ENCODE results near the gene SLCO3A1.
"Not testable (repeated sequence)": the region's sequence is repeated elsewhere in the genome, so short reads cannot be mapped to it uniquely, and the experiment has no call there.

SLCO3A1 gene

DNA sequence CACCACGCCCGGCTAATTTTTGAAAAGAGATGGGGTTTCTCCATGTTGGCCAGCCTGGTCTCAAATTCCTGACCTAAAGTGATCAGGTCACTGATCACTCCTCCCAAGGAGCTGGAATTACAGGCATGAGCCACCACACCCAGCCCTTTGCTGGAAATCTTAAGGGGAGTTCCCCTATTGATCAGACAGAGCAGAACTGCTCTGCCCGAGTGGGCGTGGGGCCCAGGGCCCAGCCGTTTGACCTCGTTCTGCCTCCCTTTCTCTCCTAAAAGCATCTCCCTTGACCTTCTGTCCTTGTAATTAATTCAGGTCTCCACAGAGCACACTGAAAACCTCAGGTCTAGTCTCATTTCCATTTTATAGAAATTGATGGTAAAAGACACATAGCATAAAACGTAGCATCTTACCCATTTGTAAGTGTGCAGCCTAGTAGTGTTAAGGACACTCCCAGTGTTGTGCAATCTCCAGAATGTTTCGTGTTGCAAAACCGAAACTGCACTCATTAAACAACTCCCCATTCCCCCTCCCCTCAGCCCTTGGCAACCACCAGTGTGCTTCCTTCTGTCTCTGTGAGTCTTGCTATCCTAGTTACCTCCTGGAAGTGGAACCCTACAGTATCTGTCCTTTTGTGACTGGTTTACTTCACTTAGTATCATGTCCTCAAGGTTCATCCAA is 89.3 kb downstream of the SLCO3A1 start:
- peak; percentile 49 for DNase-seq

DNA sequence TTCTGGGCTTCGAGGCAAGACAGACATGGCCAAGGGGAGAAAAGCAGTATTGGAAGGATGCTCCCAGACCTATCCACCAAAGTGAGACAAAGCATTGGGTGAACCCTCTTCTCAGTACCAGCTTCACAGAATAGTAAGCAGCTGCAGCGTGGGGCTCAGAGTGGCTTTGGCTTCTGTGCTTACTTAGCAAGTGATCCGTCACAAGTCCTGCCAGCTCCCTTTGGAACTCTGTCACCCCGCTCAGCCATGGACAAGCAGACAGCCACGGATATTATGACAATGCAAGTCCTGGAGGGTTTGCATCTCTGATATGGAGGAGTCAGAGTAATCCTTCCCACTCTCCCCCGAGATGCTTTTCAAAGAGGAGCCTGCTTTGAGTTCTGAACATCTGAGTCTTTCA is 90.8 kb downstream of the SLCO3A1 start:
- DNase-seq = no peak

DNA sequence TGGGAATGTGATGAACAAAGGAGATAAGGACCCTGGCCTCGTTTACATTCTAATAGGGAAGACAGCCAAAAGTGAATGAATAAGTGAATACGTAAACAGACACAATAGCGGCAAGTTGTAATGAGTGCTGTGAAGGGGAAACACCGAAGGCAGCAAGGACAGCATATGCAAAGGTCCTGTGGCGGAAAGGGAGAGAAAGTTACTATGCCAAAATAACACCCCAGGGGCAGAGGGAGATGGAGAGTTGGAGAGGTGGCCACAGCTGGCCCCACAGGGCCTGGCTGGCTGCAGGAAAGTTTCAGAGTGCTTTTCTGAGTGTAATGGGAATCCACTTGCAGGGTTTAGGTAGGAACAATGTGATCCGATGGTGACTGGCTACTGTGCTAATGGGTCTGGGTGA is 91.9 kb downstream of the SLCO3A1 start:
- DNase-seq = no peak

DNA sequence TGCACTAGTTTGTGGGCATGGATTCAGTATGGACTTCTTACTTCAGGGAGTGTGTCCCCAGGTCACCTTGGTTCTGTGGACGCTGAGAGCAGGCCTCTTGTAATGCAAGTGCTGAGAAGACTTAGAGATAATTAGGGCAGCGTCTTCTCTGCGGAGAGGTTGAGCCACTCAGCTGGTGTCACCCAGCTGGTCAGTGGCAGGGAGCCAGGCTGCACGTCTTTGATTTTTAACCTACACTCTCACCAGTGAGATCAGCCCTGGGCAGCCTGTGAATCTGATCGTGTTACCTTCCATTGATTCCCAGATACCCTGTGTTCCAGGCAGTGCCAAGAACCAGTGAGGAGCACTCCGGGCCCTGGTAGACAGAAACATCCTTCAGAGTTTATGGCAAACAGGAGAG is 92.6 kb downstream of the SLCO3A1 start:
- DNase-seq = no peak

DNA sequence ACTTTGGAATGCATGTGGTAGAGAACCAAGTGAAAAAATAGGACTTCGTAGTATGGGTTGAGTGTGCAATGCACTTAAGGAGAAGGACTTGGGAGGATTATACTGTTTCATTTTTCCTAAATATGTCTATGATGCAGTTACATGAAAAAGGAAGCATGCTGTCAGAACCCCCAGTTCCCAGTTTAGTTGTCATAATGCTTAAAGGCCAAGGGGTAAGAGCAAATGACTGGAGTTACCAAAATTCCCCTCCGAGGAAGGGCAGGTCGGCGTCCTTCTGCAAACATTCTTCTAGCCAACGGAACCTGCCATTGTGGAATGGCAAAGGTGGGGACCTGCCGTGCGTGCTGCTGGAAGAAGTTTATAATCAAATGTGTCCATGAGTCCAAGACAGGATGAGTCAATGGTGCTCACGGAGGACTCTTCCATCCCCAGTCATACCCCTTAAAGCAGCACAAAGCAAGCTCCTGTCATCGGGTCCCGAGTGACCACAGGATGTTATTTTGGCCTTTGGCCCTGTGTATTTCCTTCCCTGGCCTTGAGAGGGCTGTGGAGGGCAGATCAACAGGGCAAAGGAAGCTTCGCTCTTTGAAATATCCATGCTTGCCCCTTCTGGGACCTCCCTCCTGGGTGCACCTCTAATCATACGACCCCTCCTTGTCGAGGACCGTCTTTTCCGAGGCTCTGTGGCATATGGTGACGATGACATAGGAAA is 93.2 kb downstream of the SLCO3A1 start:
- no peak for DNase-seq

DNA sequence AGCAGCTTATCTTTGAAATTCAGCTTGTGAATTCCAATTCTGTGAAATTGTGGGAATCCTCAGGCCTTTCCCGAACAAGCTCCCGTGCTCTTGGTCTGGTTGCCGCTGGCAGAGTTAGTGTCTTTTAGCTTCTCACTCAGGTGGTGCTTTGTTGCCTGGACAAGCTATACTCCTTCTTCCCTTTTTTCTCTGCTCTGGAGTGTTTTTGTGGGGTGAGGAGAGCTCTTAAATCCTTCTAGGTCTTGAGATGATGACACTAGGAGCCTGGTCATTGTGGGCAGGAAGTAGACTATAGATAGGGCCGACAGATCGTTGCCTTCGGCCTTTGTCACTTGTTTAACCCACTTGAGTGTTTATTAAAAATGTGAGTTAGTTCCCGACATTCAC is 93.8 kb downstream of the SLCO3A1 start:
- DNase-seq = no peak

DNA sequence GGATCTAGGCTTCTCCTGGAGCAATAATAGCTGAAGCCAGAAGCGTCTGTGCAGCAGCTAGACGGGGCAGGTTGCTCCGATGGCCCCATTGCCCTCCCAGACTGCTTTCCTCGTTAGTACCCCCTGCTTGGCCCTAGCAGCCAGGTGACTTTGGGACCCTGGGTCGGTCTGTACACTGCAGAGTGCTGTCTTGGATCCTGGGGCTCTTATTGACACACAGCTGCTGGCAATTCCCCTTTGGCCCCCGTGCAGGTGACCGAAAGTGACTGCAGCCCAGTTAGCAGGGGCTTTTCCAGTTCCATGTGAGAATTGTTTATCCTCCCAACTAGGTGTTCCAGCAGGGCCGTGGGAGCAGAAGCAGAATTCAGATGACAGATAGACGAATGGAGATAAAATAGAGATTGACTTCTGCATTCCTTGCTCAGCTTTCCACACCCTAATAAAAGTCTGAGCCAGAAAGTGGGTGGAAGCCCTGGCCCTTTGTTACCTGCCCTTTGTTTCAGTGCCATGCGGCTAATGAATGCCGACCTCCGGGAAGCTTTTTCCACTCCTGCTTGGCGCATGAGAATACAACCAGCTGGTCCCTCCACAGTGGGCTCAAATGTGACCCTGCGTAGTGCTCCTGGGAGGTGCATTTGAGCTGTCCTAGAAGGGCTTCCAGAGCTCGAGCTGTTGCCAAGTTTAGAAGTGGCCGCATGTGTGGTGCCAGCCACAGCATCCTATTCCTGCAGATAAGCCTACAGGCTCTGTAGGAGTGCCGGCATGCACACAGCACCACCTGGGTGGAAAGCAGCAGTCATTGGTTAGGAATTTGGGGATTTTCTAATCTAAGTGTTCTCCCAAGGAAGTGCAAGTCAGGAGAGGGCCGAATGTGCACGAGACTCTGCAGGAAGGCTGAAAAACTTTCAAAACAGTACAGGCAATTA is 94.4 kb downstream of the SLCO3A1 start:
- no peak for DNase-seq

DNA sequence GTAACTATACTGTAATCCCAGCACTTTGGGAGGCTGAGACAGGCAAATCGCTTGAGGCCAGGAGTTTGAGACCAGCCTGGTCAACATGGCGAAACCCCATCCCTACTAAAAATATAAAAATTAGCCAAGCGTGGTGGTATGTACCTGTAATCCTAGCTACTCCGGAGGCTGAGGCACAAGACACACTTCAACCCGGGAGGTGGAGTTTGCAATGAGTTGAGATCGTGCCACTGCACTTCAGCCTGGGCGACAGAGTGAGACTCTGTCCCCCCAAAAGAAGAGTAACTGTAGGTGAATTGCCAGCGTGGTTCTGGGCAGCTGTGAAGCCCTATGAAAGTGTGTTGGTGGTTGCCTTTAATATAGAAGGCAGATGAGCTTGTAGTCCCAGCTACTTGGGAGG is 95.9 kb downstream of the SLCO3A1 start:
- no peak for DNase-seq

DNA sequence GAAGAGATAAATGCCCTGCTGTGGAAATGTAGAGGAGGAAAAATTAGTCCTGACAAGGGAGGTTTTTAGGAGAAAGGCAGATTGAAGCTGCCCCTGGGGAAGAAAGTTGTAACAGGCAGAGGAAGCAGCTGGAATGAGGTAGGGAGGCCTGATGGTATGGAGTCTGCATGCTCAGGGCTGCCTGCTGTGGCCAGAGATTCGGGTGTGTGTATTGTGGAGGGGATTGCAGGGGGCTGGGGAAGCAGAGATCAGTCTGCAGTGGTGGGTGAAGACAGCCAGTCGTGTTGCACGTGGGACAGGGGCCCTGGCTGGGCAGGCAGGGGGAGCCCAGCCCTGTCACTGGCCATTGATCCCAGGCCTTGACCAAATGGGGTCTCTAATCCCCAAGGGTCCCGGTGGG is 96.5 kb downstream of the SLCO3A1 start:
- DNase-seq = no peak

DNA sequence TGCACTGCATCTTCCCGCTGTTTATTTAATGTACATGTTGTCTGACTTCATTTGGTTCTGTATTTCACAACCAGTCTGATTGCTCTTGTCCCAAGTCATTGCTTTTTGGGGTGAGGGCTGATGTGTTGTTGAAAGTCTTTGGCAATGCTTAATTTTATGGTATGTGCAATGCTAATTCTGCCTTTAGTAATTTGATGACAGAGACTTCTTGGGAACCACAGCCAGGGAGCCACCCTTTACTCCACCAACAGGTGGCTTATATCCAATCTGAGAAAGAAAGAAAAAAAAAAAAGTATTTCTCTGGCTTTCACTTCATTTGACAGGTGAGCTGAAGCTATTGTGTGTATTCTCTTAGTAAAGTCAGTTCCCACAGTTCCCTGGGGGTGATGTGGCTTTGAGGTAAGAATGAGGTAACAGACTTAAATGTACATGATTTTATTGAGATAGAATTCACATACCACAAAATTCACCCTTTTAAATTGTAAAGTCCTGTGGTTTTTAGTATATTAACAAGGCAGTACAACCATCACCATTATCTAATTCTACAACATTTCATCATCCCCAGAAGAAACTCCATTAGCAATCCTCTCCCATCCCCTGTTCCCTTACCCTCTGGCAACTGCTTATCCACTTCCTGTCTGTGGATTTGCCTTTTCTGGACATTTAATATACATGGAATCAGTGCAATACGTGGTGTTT is 97.3 kb downstream of the SLCO3A1 start:
- no peak for DNase-seq

DNA sequence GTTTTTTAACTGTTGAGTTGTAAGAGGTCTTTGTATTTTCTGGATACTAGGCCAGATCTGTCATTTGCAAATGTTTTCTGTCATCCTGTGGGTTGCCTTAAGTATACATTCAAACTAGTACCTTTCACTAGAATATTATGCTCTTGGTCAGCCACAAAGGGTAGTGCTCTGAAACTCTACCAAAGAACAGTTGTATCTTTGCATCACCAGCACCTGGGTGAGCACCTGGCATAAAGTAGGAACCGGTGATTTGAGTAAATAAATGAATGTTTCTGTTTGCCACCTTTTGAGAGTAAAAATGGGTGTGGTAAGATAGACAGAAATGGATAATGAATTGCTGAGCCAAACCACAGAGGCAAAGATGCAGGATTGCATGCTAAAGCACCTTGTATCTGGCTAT is 98.7 kb downstream of the SLCO3A1 start:
- DNase-seq = no peak

DNA sequence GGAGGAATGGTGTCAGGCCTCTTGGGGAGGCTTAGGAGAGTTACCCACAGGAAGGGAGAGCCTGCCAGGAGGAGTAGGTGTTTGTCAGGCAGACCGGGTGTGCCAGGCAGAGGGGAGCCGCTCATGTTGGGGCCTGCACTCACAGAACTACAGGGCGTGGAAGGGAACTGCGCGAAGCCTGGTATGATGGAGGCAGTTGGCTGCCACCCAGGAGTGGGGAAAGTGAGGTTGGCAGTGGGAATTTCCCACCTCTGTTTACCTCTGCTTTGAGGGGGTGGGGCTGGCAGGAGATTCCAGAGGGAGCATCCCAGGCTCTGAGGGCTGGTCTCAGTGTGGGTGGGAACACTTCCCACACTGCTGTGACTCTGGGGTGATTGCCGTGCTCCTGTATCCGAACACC is 99.9 kb downstream of the SLCO3A1 start:
- no peak for DNase-seq

DNA sequence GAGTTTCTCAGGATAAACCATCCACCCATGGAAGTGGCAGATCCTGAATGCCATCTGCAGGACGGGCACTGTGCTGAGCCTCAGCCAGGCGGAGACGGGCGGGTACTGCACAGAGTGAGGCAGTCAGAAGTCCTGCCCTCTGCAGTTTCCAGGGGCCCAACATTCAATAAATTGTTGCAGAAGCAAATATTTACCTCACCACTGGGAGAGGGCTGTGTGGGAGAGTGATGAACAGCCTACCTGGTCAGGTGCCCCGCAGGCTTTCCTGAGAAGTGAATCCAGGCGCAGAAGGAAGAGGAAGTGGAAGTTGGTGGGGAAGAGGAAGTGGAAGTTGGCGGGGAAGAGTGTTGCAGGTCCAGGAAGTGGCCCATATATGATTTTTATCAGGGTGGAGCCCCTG is 100.8 kb downstream of the SLCO3A1 start:
- DNase-seq = no peak

DNA sequence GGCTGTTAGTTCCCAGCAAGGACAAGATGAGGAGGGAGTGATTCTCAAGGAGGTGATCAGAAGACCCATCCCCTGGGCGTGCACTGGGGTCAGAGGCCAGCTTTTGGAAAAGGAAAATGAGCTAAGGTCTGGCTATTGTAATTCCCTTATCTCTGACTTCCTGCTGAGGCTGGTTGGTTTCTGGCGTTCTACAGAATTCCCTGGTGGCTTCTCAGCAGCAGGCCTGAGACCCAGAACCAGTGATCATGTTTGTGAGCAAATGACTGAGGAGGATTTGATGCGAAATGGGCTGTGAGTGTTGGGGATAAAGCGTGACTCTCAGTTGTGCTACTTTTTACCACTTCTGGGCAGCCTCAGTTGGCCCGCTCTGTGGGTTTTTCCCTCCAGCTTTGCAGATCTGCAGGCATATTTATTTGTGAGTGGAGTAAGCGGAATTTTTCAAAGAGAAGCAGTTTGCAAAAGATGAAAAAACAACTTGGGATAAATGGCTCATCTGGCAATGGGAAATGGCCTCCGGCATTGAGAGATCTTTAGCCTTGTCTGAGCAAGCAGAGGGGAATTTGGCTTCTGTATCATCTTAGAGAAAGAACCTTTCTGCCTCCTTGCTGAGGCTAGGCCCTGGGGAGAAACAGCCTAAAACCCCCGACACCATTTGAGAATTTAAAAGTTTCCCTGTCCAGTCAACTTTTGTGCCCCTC is 102.7 kb downstream of the SLCO3A1 start:
- DNase-seq = no peak

DNA sequence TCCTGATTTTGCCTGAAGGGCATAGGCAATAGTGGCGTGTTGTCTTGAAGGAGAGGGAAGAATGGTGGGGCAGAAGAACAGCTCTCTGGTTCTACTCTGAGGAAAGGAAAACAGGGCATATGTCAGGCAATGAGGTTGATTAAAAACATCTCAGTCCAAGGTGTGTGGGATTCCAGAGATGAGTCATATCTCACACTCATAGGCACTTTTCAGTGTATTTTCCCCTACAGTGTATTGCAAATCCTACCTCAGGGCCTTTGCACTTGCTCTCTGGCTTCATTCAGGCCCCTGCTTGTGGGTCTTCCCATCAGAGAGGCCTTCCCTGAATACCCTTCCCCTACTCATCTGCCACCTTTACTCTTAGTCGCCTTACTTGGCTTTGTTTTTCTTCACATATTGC is 107.8 kb downstream of the SLCO3A1 start:
- no peak for DNase-seq

DNA sequence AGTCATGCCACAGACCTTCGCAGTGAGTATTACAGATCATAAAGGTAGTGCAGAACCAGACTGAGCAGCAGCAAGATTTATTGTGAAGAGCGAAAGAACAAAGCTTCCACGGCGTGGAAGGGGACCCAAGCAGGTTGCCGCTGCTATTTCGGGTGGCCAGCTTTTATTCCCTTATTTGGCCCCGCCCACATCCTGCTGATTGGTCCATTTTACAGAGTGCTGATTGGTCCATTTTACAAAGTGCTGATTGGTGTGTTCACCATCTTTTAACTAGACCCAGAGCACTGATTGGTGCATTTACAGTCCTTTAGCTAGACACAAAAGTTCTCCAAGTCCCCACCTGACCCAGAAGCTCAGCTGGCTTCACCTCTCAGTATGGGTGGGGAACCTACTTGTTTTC is 110.2 kb downstream of the SLCO3A1 start:
- not testable (repeated sequence) for DNase-seq

DNA sequence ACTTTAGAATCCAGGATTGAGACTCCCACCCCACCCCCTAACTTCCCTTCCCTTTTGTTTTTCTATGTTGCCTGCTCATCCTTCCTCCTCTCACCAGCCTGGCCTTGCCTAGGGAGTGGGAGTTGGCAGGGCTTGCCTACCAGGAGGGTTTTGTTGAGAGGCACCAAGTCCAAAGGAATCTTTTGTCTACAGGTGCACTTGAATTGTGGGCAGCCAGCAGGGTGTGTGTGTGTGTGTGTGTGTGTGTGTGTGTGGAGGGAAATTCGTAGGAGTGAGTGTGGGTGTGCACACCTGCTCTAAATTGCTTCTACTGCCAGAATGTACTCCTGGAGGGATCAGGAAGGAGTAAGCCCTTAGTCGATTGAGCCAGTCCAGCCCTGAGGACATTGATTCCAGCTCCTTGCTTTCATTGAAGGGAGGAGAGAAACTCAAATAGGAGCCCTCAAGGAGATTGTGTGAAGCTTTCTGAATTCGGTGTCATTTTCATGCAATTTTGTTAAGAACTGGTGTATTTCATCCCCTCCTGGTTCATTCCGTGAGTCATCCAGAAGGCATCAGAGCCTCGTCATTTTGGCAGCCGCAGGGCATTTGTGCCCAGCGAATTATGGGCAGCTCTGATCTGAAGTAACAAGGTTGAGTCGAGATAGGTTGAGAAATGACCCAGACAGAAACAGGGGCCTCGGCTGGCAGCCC is 112.1 kb downstream of the SLCO3A1 start:
- DNase-seq = no peak

DNA sequence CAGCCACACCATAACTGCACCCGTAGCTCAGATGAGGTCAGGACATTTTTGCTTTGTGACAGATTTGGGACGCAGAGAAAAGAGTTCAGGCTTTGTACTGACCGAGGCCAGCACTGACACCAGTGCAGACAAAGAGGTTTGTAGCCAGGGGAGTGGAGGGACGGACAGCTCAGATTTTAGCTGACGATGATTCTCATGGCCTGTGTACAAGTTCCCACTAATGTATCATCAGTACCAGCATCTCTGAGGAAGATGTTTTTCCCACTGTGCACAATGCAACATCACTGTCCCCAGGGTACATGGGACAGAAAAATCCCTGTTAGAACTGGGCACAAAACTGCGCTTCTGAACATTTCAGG is 112.7 kb downstream of the SLCO3A1 start:
- DNase-seq = no peak

DNA sequence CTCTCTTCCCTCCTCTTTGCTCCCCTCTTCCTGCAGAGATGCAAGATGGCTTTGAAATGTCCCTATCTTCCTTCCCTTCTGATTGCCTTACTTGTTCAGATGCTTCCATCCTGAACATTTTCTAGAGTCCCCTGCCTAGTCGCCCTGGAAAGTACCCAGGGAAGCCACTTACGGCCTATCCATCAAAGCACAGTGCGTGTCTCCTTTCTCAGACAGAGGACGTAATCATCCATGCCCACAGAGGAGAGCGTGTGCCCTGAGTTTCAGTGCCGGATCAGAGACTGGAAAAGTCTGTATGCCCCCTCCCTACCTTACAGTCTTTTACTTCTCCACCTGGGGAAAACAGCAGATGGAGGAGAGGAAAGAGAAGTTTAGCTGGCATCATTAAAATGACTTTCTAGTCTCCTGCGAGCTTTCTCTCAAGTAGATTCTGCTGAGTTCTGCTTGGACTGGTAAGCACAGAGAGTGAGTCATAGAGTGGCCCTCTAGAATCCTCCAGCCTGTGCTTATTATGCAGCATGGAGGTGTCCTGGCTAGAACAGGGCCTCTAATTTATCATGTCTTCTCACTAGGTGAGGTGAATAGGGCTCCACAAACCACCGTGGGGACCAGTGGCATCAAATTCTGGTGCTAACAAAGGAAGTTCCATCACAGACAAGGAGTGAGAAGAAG is 114.6 kb downstream of the SLCO3A1 start:
- no peak for DNase-seq

DNA sequence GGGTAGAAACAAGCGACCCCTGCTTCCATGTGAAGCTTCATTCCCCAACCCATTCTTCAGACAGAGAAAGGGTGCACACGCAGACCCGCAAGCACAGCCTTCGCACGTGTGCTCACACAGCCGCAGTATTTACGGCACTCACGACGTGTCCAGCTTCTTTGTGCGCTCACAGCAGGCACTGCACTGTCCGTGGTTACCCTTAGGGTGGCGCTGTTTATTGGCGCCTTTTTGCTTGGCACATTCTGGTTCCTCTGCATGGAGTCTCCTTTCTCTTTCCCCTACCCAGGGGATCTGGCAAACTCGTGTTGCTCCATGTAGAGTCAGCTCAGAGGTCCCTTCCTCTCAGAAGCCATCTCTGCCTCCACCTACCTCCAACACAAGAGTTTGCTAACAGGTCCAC is 115.1 kb downstream of the SLCO3A1 start:
- DNase-seq = no peak

DNA sequence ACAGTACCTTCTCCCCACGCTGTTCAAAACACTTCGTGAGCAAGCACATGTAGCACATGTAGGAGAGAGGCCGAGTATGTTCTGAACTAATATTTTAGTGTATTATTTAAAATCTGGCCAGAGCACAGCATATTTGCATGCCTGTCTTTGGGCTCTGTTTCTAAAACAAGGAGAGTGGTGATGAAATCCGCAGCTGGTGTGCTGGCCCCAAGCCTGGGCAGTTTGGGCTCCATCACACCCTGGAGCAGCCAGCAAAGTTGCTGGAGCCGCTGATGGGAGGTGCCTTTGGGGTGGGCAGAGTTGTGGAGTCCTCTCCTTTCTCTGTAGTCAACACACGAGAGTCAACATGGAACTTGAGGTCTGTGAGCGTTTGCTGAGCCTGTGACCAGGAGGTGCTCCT is 116.6 kb downstream of the SLCO3A1 start:
- DNase-seq = no peak

Measured in central memory CD4-positive, alpha-beta T cell (primary cell).